Middle frontal gyrus (tissue), 1 donor: Measurements from ENCODE around the gene RCBTB1.
"Not testable (repeated sequence)": the region's sequence is repeated elsewhere in the genome, so short reads cannot be mapped to it uniquely, and the experiment has no call there.

Experiments
- DNase-seq: peaks from one replicate; pipeline ENCODE4 v3.0.0-alpha.2; 2015; ENCODE audit warnings: low spot score; ENCODE audit errors: extremely low spot score

Gene RCBTB1

DNA sequence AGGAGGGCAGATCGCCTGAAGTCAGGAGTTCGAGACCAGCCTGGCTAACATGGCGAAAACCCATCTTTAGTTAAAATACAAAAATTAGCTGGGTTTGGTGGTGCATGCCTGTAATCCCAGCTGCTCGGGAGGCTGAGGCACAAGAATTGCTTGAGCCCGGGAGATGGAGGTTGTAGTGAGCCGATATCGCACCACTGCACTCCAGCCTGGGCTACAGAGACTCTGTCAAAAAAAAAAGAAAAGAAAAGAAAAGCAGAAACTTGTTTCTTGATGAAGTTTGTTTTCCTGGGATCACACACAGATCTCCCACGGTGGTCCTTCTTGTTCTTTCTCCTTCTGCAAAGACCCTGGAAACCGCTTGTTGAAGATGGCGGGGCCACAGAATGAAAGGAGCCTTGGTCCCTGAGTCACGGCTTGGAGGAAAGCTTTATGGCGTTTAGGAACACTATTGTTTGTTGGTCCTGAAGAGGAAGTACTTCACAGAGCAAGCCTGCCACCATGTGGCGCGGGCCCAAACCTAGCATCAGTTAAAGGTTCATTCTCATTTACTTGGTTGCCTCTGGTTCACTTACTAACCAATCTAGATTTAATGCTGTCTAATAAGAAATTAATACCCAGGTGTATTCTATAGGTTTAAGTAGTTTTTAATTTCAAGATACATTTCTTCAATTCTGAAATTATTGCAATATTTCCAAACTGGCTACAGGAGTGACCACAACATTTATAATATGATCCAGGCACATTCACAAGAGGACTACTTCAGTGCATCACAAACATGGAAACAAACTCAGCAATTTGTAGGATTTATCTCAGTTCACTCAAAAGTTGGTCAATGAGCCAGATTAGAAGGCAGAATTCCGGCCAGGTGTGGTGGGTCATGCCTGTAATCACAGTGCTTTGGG, 21.6 kb upstream of the RCBTB1 start:
- peak; percentile 77 for DNase-seq

DNA sequence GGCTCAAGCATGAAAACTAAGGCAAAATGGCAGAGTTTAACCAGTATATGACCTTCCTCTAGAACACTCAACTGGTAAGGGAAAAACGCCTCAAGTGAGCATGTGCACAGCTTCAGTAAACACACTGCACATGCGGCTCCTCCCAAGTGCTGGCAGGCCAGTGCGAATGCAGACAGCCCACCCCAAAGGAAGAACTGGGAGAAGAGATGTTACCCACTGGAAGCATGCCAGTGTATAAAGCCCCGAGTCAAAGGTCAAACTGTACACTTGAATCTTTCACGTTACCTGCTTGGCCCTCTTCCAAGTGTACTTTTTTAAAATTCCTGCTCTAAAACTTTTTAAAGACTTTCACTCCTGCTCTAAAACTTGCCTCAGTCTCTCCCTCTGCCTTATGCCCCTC, 19.2 kb upstream of the RCBTB1 start:
- DNase-seq = no peak

DNA sequence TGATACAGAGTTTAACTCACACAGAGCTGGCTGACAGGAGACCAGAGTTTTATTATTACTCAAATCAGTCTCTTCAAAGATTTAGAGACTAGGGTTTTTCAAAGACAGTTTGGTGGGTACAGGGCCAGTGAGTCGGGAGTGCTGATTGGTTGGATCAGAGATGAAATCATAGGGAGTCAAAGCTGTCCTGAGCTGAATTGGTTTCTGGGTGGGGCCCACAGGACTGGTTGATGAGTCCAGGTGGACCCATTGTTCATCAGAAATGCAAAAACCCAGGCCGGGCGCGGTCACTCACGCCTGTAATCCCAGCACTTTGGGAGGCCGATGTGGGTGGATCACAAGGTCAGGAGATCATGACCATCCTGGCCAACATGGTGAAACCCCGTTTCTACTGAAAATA, 17.3 kb upstream of the RCBTB1 start:
- DNase-seq = not testable (repeated sequence)

DNA sequence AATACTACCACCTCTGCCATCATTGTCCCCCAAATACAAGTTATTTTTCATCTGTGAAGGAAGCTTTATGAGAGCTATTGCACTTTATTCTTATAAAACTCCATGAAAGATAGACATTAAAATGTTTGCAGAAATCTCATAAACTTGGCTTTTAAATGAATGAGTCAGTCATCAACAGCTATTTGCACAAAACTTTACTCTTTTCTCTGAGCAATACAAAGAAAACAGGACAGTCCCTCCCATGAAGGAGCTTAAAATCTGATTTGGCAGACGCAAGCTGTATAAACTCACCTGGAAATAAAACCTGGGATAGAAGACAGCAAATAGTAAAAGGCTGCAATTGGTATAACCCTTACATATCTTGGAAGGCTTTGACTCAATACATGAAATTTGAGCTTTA, 16.6 kb upstream of the RCBTB1 start:
- no peak for DNase-seq

DNA sequence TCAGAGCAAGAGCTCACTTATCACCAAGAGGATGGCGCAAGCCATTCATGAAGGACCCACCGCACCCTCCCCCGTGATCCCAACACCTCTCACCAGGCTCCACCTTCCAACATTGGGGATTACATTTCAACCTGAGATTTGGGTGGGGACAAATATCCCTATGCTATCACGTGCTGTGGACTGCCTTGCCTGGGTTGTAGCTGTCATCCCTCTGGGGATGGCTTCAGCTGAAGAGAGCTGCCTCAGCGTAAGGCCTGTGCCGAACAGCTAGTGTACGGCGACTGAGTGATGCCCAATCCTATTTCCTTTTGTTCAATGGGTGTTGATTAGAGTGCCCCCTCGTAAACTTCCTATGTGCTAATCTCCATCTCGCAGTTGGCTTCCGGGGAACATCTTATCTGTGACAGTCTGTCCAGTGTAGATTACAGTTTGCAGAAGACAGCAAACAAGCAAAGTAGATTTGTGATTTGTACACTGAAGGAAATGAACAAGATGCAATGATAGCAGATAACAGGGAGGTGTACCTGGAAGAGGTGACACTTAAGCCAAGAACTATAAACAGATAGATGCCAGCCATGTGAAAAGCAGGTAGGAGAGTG, 11.8 kb upstream of the RCBTB1 start:
- DNase-seq = no peak

DNA sequence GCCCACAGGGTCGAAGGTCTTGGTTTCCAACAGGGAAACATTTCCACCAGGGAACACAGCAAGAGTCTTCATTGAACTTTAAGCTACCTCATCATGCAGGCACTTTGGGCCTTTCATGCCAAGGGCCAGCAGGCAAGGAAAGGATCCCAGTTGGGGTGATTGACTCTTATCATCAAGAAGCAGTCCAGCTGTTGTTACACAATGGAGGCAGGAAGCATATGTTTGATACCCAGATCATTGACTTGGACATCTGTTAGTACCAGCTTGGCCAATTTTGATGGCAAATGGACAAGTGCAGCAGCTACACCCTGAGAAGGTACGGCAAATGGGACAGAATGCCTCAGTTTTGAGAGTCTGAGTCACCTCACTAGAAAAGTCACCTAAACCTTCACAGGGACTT, 10.9 kb upstream of the RCBTB1 start:
- DNase-seq = no peak

DNA sequence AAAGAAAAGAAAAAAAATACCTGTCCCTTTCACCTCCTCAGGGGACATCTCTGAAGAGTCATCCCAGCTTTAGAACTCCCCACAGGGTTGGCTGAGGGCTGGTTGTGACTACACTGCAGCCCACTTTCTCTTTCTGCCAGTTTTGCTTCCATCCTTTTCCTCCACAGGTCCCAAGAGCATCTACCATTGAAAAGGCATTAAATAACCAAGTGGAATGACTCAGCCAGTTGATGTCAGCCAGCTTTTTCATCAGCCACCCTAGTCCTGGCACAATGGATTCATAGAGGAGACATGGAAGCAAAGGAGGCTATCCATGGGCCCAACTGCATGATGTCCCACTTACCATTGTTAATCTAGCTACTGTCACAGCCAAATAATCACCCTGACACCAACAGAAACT, 9.2 kb upstream of the RCBTB1 start:
- no peak for DNase-seq

DNA sequence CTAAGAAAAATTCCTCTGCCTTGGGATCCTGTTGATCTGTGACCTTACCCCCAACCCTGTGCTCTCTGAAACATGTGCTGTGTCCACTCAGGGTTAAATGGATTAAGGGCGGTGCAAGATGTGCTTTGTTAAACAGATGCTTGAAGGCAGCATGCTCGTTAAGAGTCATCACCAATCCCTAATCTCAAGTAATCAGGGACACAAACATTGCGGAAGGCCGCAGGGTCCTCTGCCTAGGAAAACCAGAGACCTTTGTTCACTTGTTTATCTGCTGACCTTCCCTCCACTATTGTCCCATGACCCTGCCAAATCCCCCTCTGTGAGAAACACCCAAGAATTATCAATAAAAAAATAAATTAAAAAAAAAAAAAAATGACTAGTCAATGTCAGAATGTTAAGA, 8.5 kb upstream of the RCBTB1 start:
- not testable (repeated sequence) for DNase-seq

DNA sequence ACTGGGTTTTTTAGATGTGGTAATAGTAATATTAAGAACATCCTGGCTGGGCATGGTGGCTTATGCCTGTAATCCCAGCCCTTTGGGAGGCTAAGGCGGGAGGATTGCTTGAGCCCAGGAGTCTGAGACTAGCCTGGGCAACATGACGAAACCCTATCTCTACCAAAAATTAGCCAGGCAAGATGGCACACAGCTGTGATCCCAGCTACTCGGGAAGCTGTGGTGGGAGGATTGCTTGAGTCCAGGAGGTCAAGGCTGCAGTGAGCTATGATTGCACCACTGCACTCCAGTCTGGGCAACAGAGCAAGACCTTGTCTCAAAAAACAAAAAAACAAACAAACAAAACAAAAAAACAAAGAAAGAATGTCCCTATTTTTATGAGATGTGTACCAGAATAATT, 5.4 kb upstream of the RCBTB1 start:
- DNase-seq = not testable (repeated sequence)

DNA sequence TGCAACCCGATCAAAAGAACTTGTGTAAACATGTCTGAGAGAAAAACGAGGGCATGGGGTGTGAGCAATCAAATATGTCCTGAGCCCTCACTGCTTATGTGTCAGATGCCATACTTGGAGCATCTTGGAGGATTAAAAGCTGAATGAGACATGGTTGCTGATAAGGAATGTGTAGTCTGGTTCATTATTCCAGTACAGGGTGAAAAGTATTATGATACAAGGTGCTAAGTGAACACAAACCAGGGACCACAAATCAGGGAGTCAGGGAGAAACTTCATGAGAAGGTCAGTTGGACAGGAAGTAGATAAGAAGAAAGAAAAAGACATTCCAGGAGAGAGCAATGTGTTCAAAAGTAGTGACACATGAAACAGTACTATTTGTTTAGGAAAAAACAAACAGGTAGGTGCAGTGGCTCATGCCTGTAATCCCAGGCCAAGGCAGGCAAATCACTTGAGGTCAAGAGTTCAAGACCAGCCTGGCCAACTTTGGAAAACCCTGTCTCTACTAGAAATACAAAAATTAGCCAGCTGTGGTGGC, 2.0 kb upstream of the RCBTB1 start:
- DNase-seq = no peak

DNA sequence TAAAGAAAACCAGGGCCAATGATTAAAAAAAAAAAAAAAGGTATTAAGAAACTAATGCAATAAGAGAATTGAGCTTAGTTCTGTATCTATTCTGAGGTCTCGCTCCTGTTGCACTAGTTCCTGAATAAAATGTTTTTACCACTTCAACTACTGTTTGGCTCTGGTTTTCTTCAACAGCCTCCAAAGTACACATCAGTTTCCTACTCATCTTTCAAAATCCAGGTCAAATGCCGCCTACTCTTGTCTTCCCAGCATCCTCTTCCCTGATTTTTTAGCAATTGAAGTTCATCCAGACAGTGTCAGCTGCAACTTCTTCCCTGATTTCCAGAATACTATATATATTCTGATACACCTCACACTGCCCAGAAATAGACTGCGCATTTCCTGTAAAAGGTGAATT, 1.4 kb upstream of the RCBTB1 start:
- no peak for DNase-seq

DNA sequence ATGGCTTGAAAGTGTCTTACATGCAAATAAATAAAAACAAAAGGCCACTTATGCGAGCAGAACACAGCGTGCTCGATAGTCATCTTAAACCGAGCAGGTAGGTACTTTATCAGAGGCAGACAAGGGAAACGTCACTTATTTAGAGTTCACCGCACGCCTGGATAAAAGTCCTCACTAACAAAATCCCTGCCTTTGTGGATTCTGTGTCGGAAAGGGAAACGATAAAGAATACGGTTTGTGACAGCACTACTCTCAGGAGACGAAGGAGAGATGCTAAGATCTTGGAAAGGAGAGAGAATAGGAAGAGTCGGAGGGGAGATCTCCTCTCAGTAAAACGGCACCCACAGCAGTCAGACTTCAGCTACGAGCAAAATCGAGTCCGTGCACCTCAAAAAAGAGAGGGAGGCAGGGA, 581 bp downstream of the RCBTB1 start:
- no peak for DNase-seq

DNA sequence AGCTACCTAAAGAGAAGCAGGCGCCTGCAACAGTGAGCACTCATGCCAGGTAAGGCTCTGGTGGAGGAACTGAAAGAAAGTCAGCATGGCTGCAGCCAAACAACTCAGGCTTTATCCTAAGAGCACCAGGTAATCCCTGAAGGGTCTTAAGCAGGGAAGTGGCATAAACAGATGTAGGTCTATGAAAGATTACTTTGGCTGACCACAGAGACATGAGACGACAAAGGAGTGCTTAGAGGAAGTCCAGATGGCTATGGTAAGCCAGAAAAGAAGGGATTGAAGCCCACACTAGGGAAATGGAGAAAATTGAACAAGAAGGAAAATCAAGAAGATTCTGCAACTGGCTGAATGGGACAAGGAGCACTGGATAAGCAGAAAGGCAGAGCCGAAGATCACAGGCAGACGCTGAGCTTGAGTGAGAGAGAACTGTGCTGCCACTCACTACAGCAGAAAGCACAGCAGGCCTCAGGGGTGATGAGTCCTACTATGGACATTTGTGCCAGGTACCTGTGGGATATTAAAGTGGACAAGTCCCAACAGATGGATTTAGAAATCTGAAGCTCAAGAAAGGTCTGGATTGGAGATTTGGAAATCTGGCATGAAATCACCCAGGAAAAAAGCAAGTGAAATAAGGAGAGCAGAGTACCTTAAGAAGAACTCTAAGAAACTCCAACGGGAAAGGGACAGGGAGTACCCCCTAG, 4.2 kb downstream of the RCBTB1 start:
- no peak for DNase-seq

DNA sequence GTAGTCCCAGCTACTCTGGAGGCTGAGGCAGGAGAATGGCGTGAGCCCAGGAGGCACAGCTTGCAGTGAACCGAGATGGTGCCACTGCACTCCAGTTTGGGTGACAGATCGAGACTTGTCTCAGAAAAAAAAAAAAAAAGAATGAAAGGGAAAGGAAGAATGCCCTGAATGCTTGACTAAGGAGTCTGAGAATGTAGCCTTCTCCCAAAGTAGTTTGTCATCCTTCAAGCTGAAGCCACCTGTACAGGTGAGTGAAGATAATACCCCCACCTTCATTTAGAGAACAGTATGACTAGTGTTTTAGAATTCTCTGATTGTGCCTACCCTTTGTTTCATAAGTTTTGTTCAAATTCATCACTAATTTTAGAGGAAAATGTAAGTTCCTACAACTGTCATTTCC, 5.9 kb downstream of the RCBTB1 start:
- no peak for DNase-seq

DNA sequence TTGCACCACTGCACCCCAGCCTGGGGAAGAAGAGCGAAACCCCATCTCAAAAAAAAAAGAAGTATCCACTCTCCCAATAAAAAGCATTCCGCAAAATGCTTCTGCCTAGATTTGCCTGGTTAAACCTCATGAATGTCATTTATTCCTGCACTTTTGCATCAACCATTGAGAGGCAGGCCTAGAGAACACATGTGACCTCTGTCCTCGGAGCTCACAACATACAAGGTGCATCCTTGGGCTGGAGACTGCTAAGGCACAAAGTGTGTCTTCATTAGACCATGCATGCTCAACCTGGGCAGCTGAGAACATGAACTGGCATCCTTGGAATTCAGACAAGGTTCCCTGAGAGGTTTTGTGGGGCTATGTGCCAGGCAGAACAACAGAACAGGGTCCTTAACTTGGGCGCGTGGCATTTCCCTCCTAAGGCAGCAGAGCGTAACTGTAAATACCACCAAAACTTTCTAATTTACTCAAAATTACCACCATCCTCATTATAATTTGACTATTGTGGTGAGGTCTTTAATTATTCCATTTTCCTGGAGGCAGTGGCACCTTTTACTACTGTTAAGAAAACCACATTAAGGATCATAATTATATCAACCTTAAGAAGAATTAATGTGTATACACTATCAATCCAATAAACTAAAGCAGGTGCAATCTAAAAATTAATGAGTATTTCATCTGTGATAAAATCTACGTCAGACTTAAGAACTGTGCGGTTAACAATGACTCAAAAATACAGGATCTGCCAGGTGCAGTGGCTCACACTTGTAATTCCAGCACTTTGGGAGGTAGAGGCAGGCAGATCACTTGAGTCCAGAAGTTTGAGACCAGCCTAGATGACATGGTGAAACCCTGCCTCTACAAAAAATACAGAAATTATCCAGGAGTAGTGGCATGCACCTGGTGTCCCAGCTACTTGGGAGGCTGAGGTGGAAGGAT, 13.8 kb downstream of the RCBTB1 start:
- no peak for DNase-seq

DNA sequence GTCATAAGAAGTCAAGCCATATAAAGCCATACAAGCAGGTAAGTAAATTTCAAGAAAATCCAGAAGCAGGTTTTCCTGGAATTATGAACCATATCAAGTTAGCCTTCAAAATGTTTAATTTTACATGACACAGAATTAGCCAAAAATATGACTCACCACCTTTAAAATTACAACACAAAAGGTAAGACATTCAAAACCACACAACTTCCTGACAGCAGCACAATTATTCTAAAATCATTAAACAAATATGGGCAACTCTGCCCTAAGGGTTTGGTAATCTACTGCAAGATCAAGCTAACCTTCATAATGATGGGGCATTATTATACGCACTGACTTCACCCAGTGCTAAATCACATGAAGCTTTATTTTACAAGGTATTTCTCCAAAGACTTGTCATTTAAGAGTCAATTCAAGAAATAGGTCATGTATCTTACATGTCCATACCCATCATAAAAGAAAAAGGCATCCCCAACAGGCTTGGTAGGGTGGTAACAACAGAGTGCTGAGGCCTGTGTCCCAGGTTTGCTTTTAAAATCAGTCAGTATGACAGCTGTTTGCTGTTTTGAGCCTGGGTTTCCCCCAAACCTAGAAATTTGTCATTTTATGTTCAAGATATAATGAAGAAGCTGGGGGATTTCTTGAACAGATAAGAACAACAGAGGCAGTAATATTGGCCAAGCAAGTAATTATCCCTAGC, 15.2 kb downstream of the RCBTB1 start:
- no peak for DNase-seq

DNA sequence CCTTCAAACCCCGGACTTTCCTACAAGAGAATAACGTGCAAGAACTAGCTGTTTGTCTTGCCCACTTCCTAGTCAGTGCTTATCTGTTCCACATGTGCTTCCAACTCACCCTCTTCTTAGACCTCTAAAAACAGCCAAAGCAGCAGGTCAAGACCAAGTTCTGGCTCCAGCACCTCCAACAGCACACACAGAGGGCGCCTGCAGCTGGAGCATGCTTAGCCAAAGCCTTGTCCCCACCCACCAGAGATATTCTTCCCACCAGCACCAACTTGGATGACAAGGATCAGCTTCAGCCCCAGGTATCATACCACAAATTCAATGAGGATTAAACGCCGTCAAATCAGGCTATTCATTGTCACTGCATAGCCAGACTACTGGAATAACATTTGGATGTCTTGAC, 17.9 kb downstream of the RCBTB1 start:
- DNase-seq = no peak

DNA sequence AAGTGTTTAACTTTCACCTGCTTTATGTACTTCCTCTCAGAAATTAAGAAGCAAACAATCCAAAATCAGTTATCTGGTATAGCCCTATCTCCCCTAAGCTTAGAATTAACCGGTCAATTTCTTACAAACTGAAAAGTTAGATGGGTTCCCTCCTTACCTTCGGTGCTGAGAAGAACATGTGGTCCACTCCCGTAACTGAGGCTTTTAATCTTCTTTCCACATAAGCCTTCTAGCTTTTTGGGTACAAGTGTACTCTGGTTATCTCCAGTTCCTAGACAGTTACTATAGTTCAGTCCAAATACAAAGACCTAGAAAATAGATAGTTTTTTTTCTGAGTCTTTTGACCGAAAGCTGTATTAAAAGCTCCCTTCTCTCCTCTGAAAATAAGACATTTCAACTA, 18.9 kb downstream of the RCBTB1 start:
- DNase-seq = no peak

DNA sequence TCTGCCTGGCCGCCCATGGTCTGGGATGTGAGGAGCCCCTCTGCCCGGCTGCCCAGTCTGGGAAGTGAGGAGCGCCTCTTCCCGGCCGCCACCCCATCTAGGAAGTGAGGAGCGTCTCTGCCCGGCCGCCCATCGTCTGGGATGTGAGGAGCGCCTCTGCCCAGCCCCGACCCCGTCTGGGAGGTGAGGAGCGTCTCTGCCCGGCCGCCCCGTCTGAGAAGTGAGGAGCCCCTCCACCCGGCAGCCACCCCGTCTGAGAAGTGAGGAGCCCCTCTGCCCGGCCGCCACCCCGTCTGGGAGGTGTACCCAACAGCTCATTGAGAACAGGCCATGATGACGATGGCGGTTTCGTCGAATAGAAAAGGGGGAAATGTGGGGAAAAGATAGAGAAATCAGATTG, 19.9 kb downstream of the RCBTB1 start:
- not testable (repeated sequence) for DNase-seq

DNA sequence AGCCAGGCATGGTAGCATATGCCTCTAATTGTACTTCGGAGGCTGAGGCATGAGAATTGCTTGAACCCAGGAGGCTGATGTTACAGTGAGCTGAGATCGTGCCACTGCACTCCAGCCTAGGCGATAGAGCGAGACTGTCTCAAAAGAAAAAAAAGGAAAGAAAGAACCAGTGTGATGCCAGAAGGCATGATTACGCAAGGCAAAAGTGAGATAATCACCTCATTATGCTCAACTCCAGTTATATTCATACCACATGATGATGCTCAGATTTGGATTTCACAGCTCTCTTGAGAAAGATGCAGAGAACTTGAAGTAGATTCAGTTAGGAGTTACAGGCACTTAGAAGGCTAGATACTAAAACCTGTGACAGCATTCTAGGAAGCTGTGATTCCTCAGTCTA, 21.8 kb downstream of the RCBTB1 start:
- no peak for DNase-seq

DNA sequence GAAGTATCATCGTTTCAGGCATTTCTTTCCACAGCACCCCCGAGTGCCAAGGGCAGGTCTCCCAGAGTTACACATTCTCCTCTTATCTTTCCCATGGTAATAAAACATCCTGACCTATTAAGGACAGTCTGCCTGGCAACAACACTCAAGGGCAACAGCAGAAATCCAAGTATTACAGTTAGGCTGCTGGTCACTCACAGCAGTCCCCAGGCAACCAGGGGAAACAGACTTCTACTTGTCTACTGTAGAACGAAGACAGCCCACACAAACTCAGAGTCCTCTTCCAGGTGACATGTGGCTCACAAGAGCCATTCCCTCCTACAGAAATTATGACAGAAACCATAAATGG, 24.3 kb downstream of the RCBTB1 start:
- no peak for DNase-seq
